ENCODE results near the gene WDR33.

The WDR33 gene

GRCh38 chr2:127843677-127844076 lies 32.7 kb upstream of the WDR33 start:
- no peaks in the 10 kb centered on the region for H4K20me1 ChIP-seq (ENCODE audit: insufficient read depth)
- H3K79me2 ChIP-seq (ENCODE audit: insufficient read depth, low read depth): no peaks in the 10 kb centered on the region
- no peak overlapping the region for H3K4me2 ChIP-seq
- no peak overlapping the region for H3K4me3 ChIP-seq (IDR thresholded peaks at IDR 0.05; ENCODE audit: insufficient read depth, low read depth, low read length)
- H3K27me3 ChIP-seq (ENCODE audit: insufficient read depth, low read depth): no peaks in the 10 kb centered on the region
- no peak overlapping the region for H3K27ac ChIP-seq
- H3K9ac ChIP-seq: no peak overlapping the region
- no peaks in the 10 kb centered on the region for H3K4me1 ChIP-seq (ENCODE audit: low read depth, poor library complexity, severe bottlenecking)
- no peak overlapping the region for H2AFZ ChIP-seq (ENCODE audit: low read depth)
- H3K36me3 ChIP-seq (ENCODE audit: insufficient read depth): no peaks in the 10 kb centered on the region; the same call in 1 of the 2 replicates
- no peak for TF ChIP-seq CTCF (conservative IDR thresholded peaks at IDR 0.05; ENCODE audit: low read depth, low read length)

GRCh38 chr2:127841466-127842178 lies 30.7 kb upstream of the WDR33 start:
- H3K4me1 ChIP-seq (ENCODE audit: low read depth, poor library complexity, severe bottlenecking): no peaks in the 10 kb centered on the region
- H3K4me2 ChIP-seq: no peak overlapping the region
- no peak overlapping the region for H2AFZ ChIP-seq (ENCODE audit: low read depth)
- H3K27ac ChIP-seq: no peak overlapping the region
- no peak overlapping the region for H3K4me3 ChIP-seq (IDR thresholded peaks at IDR 0.05; ENCODE audit: insufficient read depth, low read depth, low read length)
- no peaks in the 10 kb centered on the region for H4K20me1 ChIP-seq (ENCODE audit: insufficient read depth)
- no peaks in the 10 kb centered on the region for H3K79me2 ChIP-seq (ENCODE audit: insufficient read depth, low read depth)
- H3K27me3 ChIP-seq (ENCODE audit: insufficient read depth, low read depth): no peaks in the 10 kb centered on the region
- H3K9ac ChIP-seq: no peak overlapping the region
- no peak for TF ChIP-seq CTCF (conservative IDR thresholded peaks at IDR 0.05; ENCODE audit: low read depth, low read length)
- no peaks in the 10 kb centered on the region; the same call in 1 of the 2 replicates for H3K36me3 ChIP-seq (ENCODE audit: insufficient read depth)

GRCh38 chr2:127840893-127841292 lies 29.9 kb upstream of the WDR33 start:
- no peaks in the 10 kb centered on the region for H3K36me3 ChIP-seq (ENCODE audit: insufficient read depth)
- H3K4me3 ChIP-seq (IDR thresholded peaks at IDR 0.05; ENCODE audit: insufficient read depth, low read depth, low read length): no peak overlapping the region
- H2AFZ ChIP-seq (ENCODE audit: low read depth): no peak overlapping the region
- no peaks in the 10 kb centered on the region for H3K4me1 ChIP-seq (ENCODE audit: low read depth, poor library complexity, severe bottlenecking)
- H3K4me2 ChIP-seq: no peak overlapping the region
- no peaks in the 10 kb centered on the region for H4K20me1 ChIP-seq (ENCODE audit: insufficient read depth)
- H3K9ac ChIP-seq: no peak overlapping the region
- H3K27me3 ChIP-seq (ENCODE audit: insufficient read depth, low read depth): no peaks in the 10 kb centered on the region
- H3K27ac ChIP-seq: no peak overlapping the region
- no peak for TF ChIP-seq CTCF (conservative IDR thresholded peaks at IDR 0.05; ENCODE audit: low read depth, low read length)
- no peaks in the 10 kb centered on the region for H3K79me2 ChIP-seq (ENCODE audit: insufficient read depth, low read depth)

GRCh38 chr2:127834951-127835350 lies 24.0 kb upstream of the WDR33 start:
- Histone ChIP-seq H3K79me2 (ENCODE audit: insufficient read depth, low read depth) (no peaks in the 10 kb centered on the region), H3K27me3 (ENCODE audit: insufficient read depth, low read depth) (no peaks in the 10 kb centered on the region), H3K9ac (no peak overlapping the region), H3K27ac (no peak overlapping the region), H3K4me1 (ENCODE audit: low read depth, poor library complexity, severe bottlenecking) (peaks cover 34% of the 10 kb centered on the region), H3K4me3 (IDR thresholded peaks at IDR 0.05; ENCODE audit: insufficient read depth, low read depth, low read length) (no peak overlapping the region), H2AFZ (ENCODE audit: low read depth) (no peak overlapping the region), H3K36me3 (ENCODE audit: insufficient read depth) (no peaks in the 10 kb centered on the region), H4K20me1 (ENCODE audit: insufficient read depth) (no peaks in the 10 kb centered on the region), H3K4me2 (no peak overlapping the region)
- TF ChIP-seq CTCF (conservative IDR thresholded peaks at IDR 0.05; ENCODE audit: low read depth, low read length): no peak
